Adipocyte (in vitro differentiated cells): ENCODE data around the gene TRIM26.
"Not testable (repeated sequence)": the region's sequence is repeated elsewhere in the genome, so short reads cannot be mapped to it uniquely, and the experiment has no call there.

Experiments
- DNase-seq: peaks from one replicate; pipeline ENCODE4 v3.0.0-alpha.2; 2015; ENCODE audit warnings: low read depth
- H3K27me3 ChIP-seq: replicated peaks from 2 replicates; pipeline ENCODE4 v1.7.0; 2013; ENCODE audit warnings: mild to moderate bottlenecking, low read length, moderate library complexity; ENCODE audit not compliant: control insufficient read depth, insufficient read depth
- H3K36me3 ChIP-seq: 2 replicates; pipeline ENCODE4 v1.7.0; 2013; ENCODE audit warnings: low read length, mild to moderate bottlenecking, moderate library complexity; ENCODE audit not compliant: control insufficient read depth, insufficient read depth, severe bottlenecking
- H3K4me1 ChIP-seq: 2 replicates; pipeline ENCODE4 v1.7.0; 2013; ENCODE audit warnings: mild to moderate bottlenecking, low read length, moderate library complexity; ENCODE audit not compliant: control insufficient read depth, insufficient read depth
- H3K4me3 ChIP-seq: 2 replicates; pipeline ENCODE4 v1.7.0; 2013; ENCODE audit warnings: mild to moderate bottlenecking, low read length, moderate library complexity
- H3K9ac ChIP-seq: 2 replicates; pipeline ENCODE4 v1.7.0; 2013; ENCODE audit warnings: mild to moderate bottlenecking, low read length, moderate library complexity
- H3K9me3 ChIP-seq: 2 replicates; pipeline ENCODE4 v1.7.0; 2013; ENCODE audit warnings: mild to moderate bottlenecking, low read length, moderate library complexity; ENCODE audit not compliant: control insufficient read depth

The TRIM26 gene

GRCh38 chr6:30149858-30150550, 63.2 kb downstream of the TRIM26 start:
- Histone ChIP-seq H3K27me3 (peaks cover 6% of the 10 kb centered on the region), H3K4me3 (no peak overlapping the region), H3K9ac (no peak overlapping the region), H3K9me3 (no peaks in the 10 kb centered on the region), H3K36me3 (no peaks in the 10 kb centered on the region), H3K4me1 (peaks cover 6% of the 10 kb centered on the region)
- DNase-seq, result no peak

GRCh38 chr6:30149234-30149633, 64.0 kb downstream of the TRIM26 start:
- no peak overlapping the region for H3K4me3 ChIP-seq
- no peak overlapping the region for H3K9ac ChIP-seq
- no peaks in the 10 kb centered on the region for H3K9me3 ChIP-seq
- peaks cover 9% of the 10 kb centered on the region for H3K27me3 ChIP-seq
- no peaks in the 10 kb centered on the region for H3K36me3 ChIP-seq
- no peaks in the 10 kb centered on the region for H3K4me1 ChIP-seq
- no peak for DNase-seq

GRCh38 chr6:30147096-30147495, 66.1 kb downstream of the TRIM26 start:
- H3K27me3 ChIP-seq, result peaks cover 9% of the 10 kb centered on the region
- no peak for DNase-seq

GRCh38 chr6:30145818-30146217, 67.4 kb downstream of the TRIM26 start:
- Histone ChIP-seq H3K9me3 (no peaks in the 10 kb centered on the region), H3K27me3 (peaks cover 18% of the 10 kb centered on the region)

More at GRCh38 chr6:30147096-30147495, 66.1 kb downstream of the TRIM26 start:
- Histone ChIP-seq H3K36me3 (no peaks in the 10 kb centered on the region), H3K4me3 (no peak overlapping the region), H3K9me3 (no peaks in the 10 kb centered on the region), H3K9ac (no peak overlapping the region), H3K4me1 (no peaks in the 10 kb centered on the region)

GRCh38 chr6:30144811-30145210, 68.4 kb downstream of the TRIM26 start:
- no peak overlapping the region for H3K9ac ChIP-seq
- no peak for DNase-seq
- H3K27me3 ChIP-seq, result peaks cover 20% of the 10 kb centered on the region
- no peaks in the 10 kb centered on the region for H3K4me1 ChIP-seq
- no peak overlapping the region for H3K4me3 ChIP-seq
- no peaks in the 10 kb centered on the region for H3K9me3 ChIP-seq
- no peaks in the 10 kb centered on the region for H3K36me3 ChIP-seq

More at GRCh38 chr6:30145818-30146217, 67.4 kb downstream of the TRIM26 start:
- no peak overlapping the region for H3K4me3 ChIP-seq
- no peak for DNase-seq
- no peaks in the 10 kb centered on the region for H3K4me1 ChIP-seq
- no peaks in the 10 kb centered on the region for H3K36me3 ChIP-seq
- no peak overlapping the region for H3K9ac ChIP-seq

- DNase-seq, result no peak
- H3K4me1 ChIP-seq, result no peaks in the 10 kb centered on the region
- H3K4me3 ChIP-seq, result no peak overlapping the region
- peaks cover 20% of the 10 kb centered on the region for H3K27me3 ChIP-seq
- no peaks in the 10 kb centered on the region for H3K9me3 ChIP-seq
- no peak overlapping the region for H3K9ac ChIP-seq
- no peaks in the 10 kb centered on the region for H3K36me3 ChIP-seq
Measured at GRCh38 chr6:30143780-30144179, 69.4 kb downstream of the TRIM26 start.

GRCh38 chr6:30142665-30143064, 70.5 kb downstream of the TRIM26 start:
- Histone ChIP-seq H3K27me3 (peaks cover 20% of the 10 kb centered on the region), H3K9ac (no peak overlapping the region), H3K9me3 (no peaks in the 10 kb centered on the region), H3K36me3 (no peaks in the 10 kb centered on the region), H3K4me3 (no peak overlapping the region), H3K4me1 (no peaks in the 10 kb centered on the region)
- DNase-seq, result no peak

GRCh38 chr6:30140240-30140639, 73.0 kb downstream of the TRIM26 start:
- H3K4me1 ChIP-seq, H3K9ac ChIP-seq, H3K36me3 ChIP-seq, H3K9me3 ChIP-seq, DNase-seq, H3K4me3 ChIP-seq: not testable (repeated sequence)
- H3K27me3 ChIP-seq, result peaks cover 14% of the 10 kb centered on the region

- Histone ChIP-seq H3K27me3 (peaks cover 14% of the 10 kb centered on the region), H3K4me1 (no peaks in the 10 kb centered on the region), H3K4me3 (no peak overlapping the region), H3K36me3 (no peaks in the 10 kb centered on the region), H3K9ac (no peak overlapping the region), H3K9me3 (no peaks in the 10 kb centered on the region)
- DNase-seq, result no peak
Measured at GRCh38 chr6:30136570-30137286, 76.5 kb downstream of the TRIM26 start.

- Histone ChIP-seq H3K4me3 (no peak within 1 kb of the TSS), H3K9me3 (no peaks in the 10 kb centered on the region), H3K4me1 (peaks cover 2% of the 10 kb centered on the region), H3K36me3 (no peaks in the 10 kb centered on the region), H3K27me3 (peaks cover 6% of the 10 kb centered on the region), H3K9ac (no peak within 1 kb of the TSS)
- DNase-seq, result no peak
Measured at GRCh38 chr6:30135757-30136156, 77.4 kb downstream of the TRIM26 start, which contains the start of gene TRIM40. TRIM40 (plus strand) TSS chr6:30136140; CDS start chr6:30137037, 897 bp downstream.

GRCh38 chr6:30135147-30135546, 78.1 kb downstream of the TRIM26 start:
- no peak overlapping the region for H3K9ac ChIP-seq
- no peaks in the 10 kb centered on the region for H3K9me3 ChIP-seq
- DNase-seq, result no peak
- H3K27me3 ChIP-seq, result peaks cover 11% of the 10 kb centered on the region
- no peak overlapping the region for H3K4me3 ChIP-seq
- no peaks in the 10 kb centered on the region for H3K36me3 ChIP-seq
- H3K4me1 ChIP-seq, result peaks cover 7% of the 10 kb centered on the region
